ENCODE data around the gene NOXO1. TPM values are rescaled to one million over a fixed set of nuclear protein-coding genes. Genes with fewer than 3 reads are reported as not detected.
A peak's percentile ranks its signal among the peaks of the same experiment; 100 is the strongest.

NOXO1 gene
- total RNA-seq, 1 donor from 2014 or later = 0.96 TPM

GRCh38 chr16:1984347-1985225 is 3.3 kb upstream of the NOXO1 start:
- TF ChIP-seq, protein P1, sequence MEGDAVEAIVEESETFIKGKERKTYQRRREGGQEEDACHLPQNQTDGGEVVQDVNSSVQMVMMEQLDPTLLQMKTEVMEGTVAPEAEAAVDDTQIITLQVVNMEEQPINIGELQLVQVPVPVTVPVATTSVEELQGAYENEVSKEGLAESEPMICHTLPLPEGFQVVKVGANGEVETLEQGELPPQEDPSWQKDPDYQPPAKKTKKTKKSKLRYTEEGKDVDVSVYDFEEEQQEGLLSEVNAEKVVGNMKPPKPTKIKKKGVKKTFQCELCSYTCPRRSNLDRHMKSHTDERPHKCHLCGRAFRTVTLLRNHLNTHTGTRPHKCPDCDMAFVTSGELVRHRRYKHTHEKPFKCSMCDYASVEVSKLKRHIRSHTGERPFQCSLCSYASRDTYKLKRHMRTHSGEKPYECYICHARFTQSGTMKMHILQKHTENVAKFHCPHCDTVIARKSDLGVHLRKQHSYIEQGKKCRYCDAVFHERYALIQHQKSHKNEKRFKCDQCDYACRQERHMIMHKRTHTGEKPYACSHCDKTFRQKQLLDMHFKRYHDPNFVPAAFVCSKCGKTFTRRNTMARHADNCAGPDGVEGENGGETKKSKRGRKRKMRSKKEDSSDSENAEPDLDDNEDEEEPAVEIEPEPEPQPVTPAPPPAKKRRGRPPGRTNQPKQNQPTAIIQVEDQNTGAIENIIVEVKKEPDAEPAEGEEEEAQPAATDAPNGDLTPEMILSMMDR (IDR thresholded peaks at IDR 0.05; ENCODE audit: insufficient read depth, low read length, poor library complexity, severe bottlenecking) = no peak
- Histone ChIP-seq H3K4me3 (ENCODE audit: low read depth, low read length) (peak overlapping the region; percentile 79), H3K36me3 (ENCODE audit: control insufficient read depth, insufficient read depth, low read length) (peaks cover 5% of the 10 kb centered on the region), H3K27me3 (ENCODE audit: control insufficient read depth, insufficient read depth, low read length) (peaks cover 54% of the 10 kb centered on the region)
- no peak for DNase-seq (ENCODE audit: low read depth)

- TF ChIP-seq, protein P1 (IDR thresholded peaks at IDR 0.05; ENCODE audit: insufficient read depth, low read length, poor library complexity, severe bottlenecking) = peak; percentile 14
- peak within 1 kb of the TSS; percentile 79 for H3K4me3 ChIP-seq (ENCODE audit: low read depth, low read length)
- peaks cover 6% of the 10 kb centered on the region for H3K36me3 ChIP-seq (ENCODE audit: control insufficient read depth, insufficient read depth, low read length)
- H3K27me3 ChIP-seq (ENCODE audit: control insufficient read depth, insufficient read depth, low read length) = peaks cover 54% of the 10 kb centered on the region
- DNase-seq (ENCODE audit: low read depth) = no peak
Observed at GRCh38 chr16:1983544-1984346, 2.5 kb upstream of the NOXO1 start, which contains the start of gene GFER. GFER (plus strand) TSS chr16:1984193; CDS start chr16:1984219, 26 bp downstream.

- TF ChIP-seq, protein P1 (IDR thresholded peaks at IDR 0.05; ENCODE audit: insufficient read depth, low read length, poor library complexity, severe bottlenecking) = peak; percentile 28
- Histone ChIP-seq H3K4me3 (ENCODE audit: low read depth, low read length) (peak overlapping the region; percentile 50), H3K36me3 (ENCODE audit: control insufficient read depth, insufficient read depth, low read length) (peaks cover 6% of the 10 kb centered on the region), H3K27me3 (ENCODE audit: control insufficient read depth, insufficient read depth, low read length) (peaks cover 56% of the 10 kb centered on the region)
- DNase-seq (ENCODE audit: low read depth) = no peak
Observed at GRCh38 chr16:1982991-1983543, 1.8 kb upstream of the NOXO1 start.

DNA sequence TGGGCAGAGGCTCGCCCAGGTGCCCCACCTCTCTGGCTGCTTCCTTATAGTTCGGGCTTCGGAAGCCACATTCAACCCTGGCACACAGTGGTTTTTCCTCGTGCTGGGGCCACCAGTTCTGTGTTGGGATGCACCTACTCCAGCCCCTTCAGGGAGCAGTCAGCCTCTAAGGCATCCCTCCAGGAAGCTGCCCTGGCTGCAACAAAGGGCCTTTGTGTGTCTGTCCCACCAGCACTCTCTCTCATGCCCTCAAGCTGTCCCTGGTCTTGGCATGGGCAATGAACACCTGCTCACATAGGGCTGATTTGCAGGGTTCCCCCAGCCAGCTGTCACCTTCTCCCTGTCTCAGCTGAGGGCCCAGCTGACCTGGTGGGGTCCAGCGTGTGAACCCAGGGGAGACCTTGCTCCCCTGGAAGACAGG is 754 bp upstream of the NOXO1 start:
- H3K4me3 ChIP-seq (ENCODE audit: low read depth, low read length) = no peak overlapping the region
- peaks cover 56% of the 10 kb centered on the region for H3K27me3 ChIP-seq (ENCODE audit: control insufficient read depth, insufficient read depth, low read length)
- H3K36me3 ChIP-seq (ENCODE audit: control insufficient read depth, insufficient read depth, low read length) = peaks cover 6% of the 10 kb centered on the region
- no peak for DNase-seq (ENCODE audit: low read depth)
- TF ChIP-seq, protein P1 (IDR thresholded peaks at IDR 0.05; ENCODE audit: insufficient read depth, low read length, poor library complexity, severe bottlenecking) = no peak

DNA sequence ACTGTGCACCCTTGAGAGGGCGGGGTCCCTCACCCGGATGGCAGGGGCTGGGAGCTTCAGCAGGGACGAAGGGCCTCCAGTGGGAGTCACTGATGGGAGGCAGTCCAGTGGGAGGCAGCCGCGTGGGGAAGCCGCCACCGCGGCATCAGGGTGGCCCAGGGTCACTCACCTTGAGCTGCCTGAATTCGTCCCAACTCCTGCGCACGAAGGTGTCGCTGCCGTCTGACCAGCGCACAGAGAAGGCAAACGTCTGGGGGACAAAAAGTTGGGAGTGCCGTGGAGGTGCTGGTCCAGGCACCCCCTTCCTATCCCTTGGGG is 540 bp downstream of the NOXO1 start:
- TF ChIP-seq, protein P1 (IDR thresholded peaks at IDR 0.05; ENCODE audit: insufficient read depth, low read length, poor library complexity, severe bottlenecking) = no peak
- H3K27me3 ChIP-seq (ENCODE audit: control insufficient read depth, insufficient read depth, low read length) = peaks cover 56% of the 10 kb centered on the region
- peaks cover 4% of the 10 kb centered on the region for H3K36me3 ChIP-seq (ENCODE audit: control insufficient read depth, insufficient read depth, low read length)
- no peak overlapping the region for H3K4me3 ChIP-seq (ENCODE audit: low read depth, low read length)
- no peak for DNase-seq (ENCODE audit: low read depth)

All from kidney epithelial cell (primary cell).